NCI-H187 treated with DMSO at 0.1 percent for 48 hours (cell line): Measurements from ENCODE around the gene TRIM67.

Experiments
- DNase-seq: peaks from one replicate; lab custom pipeline; 2025; lab: John Stamatoyannopoulos, UW

Gene TRIM67

GRCh38 chr1:231233735-231234417, 72.0 kb downstream of the TRIM67 start:
- DNase-seq = no peak

DNA sequence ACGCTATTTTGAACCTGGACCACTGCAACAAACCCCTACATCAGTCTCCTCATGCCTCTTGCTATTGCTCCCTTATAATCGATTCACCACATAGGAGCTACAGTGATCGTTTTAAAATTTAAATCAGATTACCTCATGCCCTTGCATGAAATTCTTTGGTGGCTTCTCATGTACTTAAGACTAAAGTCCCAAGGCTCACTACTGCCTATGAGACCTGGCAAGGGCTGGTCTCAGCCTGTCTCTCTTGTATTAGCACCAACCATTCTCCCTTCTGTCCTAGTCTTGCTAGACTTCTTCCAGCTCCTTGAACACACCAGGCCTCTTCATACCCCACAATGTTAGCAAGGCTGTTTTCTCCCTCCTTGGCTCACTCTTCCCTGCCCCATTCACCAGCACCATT, 72.6 kb downstream of the TRIM67 start:
- no peak for DNase-seq

- no peak for DNase-seq
Observed at GRCh38 chr1:231235526-231236207, 73.8 kb downstream of the TRIM67 start.

DNA sequence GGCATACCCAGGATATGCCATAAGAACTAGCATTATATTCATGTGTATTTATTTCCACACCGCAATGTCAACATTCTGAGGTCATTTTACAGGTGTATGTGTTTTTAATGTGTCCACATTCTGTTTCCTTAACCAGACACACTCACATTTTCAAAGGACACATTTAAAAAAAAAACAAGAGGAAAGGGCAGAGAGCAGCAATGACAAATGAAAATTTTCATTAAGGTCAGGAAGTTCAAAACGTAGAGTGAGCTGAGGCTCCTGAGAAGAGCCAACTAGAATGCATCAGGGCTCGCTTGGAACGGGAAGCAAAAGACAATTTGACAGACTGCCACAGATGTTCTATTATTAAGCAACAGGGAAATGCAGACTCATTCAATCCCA, 74.3 kb downstream of the TRIM67 start:
- DNase-seq = no peak

- no peak for DNase-seq
Observed at GRCh38 chr1:231236938-231237337, 75.1 kb downstream of the TRIM67 start.

- DNase-seq = no peak
Observed at GRCh38 chr1:231238298-231238697, 76.4 kb downstream of the TRIM67 start.

DNA sequence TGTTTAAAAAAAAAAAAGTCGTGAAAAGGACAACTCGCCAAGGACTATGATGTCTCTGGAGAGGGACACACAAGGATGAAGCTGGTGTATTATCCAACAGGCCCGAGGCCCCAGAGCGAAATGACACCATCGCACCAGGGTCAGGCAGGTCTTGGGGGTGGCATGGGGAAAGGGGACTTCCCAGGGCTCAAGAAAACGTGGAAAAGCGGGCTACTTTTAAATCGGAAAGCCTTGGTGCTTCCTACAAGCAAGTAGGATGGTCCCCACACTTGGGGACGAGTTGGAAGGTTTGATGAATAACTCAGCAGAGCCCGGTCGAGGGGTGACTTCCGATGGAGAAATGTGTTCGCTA, 78.6 kb downstream of the TRIM67 start:
- no peak for DNase-seq

DNA sequence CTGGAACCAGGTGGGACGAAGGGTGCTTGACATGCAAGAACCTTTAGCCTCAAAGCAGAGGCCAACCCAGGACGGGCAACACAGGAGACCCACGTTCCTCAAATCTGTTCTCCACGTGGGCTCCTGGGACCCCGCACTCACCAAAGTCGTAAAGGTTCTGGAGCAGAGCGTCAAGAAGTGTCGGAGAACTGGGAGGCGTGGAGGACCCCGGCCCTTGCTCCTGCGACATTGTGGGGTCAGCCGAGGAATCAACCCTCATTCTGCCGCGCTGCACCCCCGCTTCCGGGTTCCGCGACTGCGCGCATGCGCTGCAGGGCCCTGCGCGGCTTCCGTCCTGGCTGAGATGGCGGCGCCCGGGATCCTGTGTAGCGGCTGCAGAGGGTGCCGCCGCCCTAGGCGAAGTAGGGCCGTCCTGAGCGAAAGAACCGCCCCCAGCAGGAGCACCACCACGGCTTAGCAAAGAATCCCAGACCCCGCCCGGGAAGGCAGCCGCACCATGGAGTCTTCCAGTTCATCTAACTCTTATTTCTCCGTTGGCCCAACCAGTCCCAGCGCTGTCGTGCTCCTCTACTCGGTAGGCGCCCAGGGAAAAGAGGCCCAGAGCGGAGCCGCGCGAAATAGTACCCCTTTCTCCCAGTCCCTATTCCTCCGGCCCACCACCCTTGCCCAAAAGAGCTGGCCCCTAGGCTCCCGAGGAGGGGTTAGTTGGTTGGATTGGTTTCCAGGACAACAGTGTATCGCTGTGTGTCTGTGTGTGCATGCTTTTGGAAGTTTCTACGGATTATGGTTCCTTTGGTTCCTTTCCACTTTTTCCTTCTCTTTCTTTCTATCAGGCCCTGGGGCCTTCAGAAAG, 79.3 kb downstream of the TRIM67 start, which contains the start of gene GNPAT:
GNPAT (plus strand) TSS at position 330 of the 853 bp plus-strand sequence; CDS start at position 497, 167 bp downstream.
- no peak for DNase-seq

DNA sequence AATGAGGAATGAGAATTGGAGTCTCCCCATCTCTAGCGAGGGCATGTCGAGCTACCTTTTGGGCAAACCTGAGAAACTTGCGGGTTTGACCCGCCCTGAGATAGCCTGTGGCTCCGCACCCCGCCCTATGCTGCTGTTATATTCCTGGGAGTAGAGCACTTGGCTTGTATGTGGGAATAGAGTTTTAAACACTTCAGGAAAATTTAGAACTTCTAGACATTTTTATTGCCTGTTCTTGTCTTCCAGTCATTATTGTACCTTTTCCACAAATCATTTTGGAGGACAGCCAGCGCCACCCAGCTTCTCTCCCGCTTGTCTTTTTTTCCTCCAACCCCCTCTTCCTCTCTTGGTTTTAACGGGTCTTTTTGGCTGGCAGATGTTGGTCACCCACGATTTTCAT, 79.9 kb downstream of the TRIM67 start:
- no peak for DNase-seq

GRCh38 chr1:231242516-231243198, 80.8 kb downstream of the TRIM67 start:
- DNase-seq = no peak

- no peak for DNase-seq
Observed at GRCh38 chr1:231248778-231249177, 86.9 kb downstream of the TRIM67 start.

- DNase-seq = no peak
Observed at GRCh38 chr1:231252336-231252735, 90.5 kb downstream of the TRIM67 start.

DNA sequence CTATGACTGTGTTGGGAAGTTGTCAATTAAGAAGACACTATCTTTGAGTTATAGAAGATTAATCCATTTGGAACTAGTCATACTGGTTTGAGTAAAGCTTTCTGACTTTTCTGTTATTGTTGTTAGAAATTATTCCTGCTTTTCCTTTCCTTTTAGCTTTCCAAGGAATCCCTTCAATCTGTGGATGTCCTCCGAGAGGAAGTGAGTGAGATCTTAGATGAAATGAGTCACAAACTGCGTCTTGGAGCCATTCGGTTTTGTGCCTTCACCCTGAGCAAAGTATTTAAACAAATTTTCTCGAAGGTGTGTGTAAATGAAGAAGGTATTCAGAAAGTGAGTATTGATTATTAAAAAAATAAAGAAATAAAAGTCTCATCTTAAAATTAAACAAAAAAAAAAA, 98.5 kb downstream of the TRIM67 start:
- no peak for DNase-seq

DNA sequence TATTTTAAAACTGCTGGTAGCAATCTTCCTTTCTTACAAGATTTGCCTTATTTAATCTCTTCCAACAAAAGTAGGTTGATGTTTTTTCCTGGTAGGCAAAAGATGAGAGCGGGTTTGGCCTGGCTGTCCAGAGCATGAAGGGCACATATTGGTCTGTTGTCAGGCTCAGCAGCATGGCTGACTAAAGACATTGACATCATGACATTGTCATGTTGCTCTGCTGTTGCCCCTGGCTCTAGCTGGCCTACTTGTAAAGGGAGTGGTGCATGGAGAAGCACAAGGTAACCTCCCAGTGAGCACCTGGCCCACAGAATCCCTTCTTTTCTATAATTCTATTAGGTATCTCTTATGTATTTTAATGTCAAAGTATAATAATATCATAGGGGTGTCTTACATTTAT, 102.8 kb downstream of the TRIM67 start:
- no peak for DNase-seq

- DNase-seq = no peak
Observed at GRCh38 chr1:231265379-231265778, 103.5 kb downstream of the TRIM67 start.

DNA sequence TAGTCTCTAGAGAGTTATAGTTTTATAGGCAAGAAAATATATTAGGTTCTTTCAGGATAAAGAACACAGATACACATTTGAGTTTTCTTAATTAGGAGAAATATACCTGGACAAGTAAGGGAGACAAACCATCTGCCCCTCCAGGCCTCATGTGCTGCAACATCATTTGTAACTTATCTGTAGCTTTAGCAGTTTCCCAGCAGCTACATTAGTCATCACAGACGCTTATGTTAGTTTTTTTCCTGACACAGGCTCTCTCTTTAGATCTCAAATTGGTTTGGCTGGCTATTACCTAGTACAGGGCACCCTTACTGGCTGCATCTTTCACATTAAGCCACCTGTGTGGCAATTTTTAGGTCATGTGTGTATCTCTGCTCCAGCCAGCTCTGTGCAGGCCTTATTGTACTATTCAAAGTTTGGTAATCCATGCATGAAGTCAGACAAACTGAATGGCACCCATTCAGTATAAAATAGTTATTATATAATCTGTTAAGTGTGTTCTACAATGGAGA, 105.0 kb downstream of the TRIM67 start:
- DNase-seq = no peak
